Measurements from ENCODE around the gene SARS2.
A peak's percentile ranks its signal among the peaks of the same experiment; 100 is the strongest.

The SARS2 gene

DNA sequence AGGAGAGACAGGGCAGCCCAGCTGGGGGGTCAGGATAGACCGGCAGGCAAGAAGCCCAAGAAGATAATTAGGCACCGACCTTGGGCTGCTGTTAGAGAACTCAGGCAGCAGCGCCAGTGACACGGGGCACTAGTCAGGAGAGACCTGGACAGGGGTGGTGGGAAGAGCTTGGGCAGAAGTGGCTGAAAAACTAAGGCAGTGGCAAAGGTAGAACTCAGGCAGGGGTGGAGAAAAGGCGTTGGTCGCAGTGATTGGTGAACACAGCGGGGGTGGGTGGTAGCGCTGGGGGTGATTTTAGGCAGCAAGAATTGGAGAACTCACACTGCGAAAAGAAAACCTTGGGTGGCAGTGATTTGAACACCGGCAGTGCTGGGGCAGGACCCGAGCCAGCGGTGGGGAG, 22.9 kb downstream of the SARS2 start:
- TF ChIP-seq, protein P1, sequence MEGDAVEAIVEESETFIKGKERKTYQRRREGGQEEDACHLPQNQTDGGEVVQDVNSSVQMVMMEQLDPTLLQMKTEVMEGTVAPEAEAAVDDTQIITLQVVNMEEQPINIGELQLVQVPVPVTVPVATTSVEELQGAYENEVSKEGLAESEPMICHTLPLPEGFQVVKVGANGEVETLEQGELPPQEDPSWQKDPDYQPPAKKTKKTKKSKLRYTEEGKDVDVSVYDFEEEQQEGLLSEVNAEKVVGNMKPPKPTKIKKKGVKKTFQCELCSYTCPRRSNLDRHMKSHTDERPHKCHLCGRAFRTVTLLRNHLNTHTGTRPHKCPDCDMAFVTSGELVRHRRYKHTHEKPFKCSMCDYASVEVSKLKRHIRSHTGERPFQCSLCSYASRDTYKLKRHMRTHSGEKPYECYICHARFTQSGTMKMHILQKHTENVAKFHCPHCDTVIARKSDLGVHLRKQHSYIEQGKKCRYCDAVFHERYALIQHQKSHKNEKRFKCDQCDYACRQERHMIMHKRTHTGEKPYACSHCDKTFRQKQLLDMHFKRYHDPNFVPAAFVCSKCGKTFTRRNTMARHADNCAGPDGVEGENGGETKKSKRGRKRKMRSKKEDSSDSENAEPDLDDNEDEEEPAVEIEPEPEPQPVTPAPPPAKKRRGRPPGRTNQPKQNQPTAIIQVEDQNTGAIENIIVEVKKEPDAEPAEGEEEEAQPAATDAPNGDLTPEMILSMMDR (conservative IDR thresholded peaks at IDR 0.05; ENCODE audit: low read depth, low read length): no peak
- DNase-seq (ENCODE audit: low read depth): no peak
- no peak overlapping the region for H3K4me3 ChIP-seq (ENCODE audit: low read depth, low read length)

- TF ChIP-seq, protein P1 (conservative IDR thresholded peaks at IDR 0.05; ENCODE audit: low read depth, low read length): no peak
Observed at GRCh38 chr19:38907227-38907626, 23.3 kb downstream of the SARS2 start.

DNA sequence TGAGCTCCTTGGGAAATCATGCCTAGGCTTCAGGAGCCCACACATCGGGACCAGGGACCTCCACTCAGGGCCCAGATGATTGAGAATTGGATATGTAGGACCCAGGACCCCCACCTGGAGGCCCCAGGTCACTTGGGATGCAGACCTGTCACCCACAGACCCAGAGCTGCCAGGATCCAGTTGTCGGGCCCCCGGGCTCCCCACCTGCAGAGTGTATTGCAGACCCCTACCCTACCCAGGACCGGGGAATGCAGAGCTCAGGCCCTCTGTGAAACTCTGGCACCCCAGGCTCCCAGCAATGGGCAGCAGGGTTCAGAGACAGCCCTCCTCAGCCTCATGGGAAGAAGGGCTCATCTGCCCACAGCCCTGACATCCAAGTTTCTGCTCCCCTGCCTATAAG, 24.9 kb downstream of the SARS2 start:
- no peak overlapping the region for H3K4me3 ChIP-seq (ENCODE audit: low read depth, low read length)
- TF ChIP-seq, protein P1 (conservative IDR thresholded peaks at IDR 0.05; ENCODE audit: low read depth, low read length): no peak
- no peak for DNase-seq (ENCODE audit: low read depth)

More at GRCh38 chr19:38907227-38907626, 23.3 kb downstream of the SARS2 start:
- H3K4me3 ChIP-seq (ENCODE audit: low read depth, low read length): no peak overlapping the region
- DNase-seq (ENCODE audit: low read depth): no peak

DNA sequence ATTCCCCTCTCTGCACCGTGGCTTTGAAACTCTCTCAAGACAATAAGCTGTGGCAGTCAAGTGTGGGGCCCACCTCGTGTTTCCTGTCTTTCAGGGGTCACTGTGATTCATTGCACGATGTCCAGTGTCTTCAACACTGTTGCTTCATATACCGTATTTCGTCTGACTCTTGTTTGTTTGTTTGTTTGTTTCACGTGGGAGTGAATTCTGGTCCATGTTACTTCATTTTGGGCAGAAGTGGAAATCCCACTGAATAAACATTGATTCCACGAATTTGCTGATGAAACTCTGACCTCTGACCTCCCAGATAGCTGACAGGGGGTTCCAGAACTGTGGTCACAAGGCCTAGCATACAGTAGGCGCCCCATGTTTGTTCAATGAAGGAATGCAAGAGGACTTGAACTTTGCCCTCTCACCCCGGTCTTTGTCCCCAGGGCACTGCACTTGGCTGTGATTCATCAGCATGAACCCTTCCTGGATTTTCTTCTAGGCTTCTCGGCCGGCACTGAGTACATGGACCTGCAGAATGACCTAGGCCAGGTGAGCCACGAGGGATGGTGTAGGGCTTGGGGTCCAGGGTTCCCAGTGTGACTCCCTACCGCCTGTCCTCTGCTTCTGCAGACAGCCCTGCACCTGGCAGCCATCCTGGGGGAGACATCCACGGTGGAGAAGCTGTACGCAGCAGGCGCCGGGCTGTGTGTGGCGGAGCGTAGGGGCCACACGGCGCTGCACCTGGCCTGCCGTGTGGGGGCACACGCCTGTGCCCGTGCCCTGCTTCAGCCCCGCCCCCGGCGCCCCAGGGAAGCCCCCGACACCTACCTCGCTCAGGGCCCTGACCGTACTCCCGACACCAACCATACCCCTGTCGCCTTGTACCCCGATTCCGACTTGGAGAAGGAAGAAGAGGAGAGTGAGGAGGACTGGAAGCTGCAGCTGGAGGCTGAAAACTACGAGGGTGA, 25.7 kb downstream of the SARS2 start:
- DNase-seq (ENCODE audit: low read depth): peak; percentile 10
- TF ChIP-seq, protein P1 (conservative IDR thresholded peaks at IDR 0.05; ENCODE audit: low read depth, low read length): no peak
- H3K4me3 ChIP-seq (ENCODE audit: low read depth, low read length): no peak overlapping the region

GRCh38 chr19:38901683-38902082, 28.9 kb downstream of the SARS2 start:
- no peak for DNase-seq (ENCODE audit: low read depth)
- TF ChIP-seq, protein P1 (conservative IDR thresholded peaks at IDR 0.05; ENCODE audit: low read depth, low read length): no peak
- no peak overlapping the region for H3K4me3 ChIP-seq (ENCODE audit: low read depth, low read length)

GRCh38 chr19:38900743-38901190, 29.8 kb downstream of the SARS2 start:
- H3K4me3 ChIP-seq (ENCODE audit: low read depth, low read length): peak overlapping the region; percentile 86
- peak; percentile 21 for DNase-seq (ENCODE audit: low read depth)

More at GRCh38 chr19:38900743-38901190, 29.8 kb downstream of the SARS2 start:
- TF ChIP-seq, protein P1 (conservative IDR thresholded peaks at IDR 0.05; ENCODE audit: low read depth, low read length): no peak

Data from choroid plexus epithelial cell (primary cell).